Caco-2 (cell line): ENCODE results near the gene RAMACL. TPM values are rescaled to one million over a fixed set of nuclear protein-coding genes. Genes with fewer than 3 reads are reported as not detected.

Source experiments
- BruUV-seq: library from RNA; stranded (reverse); fragments of 400-500 nt; replicated peaks from 2 replicates; lab custom pipeline; 2021; lab: Mats Ljungman, UMichigan
- CTCF ChIA-PET: fragments of 300-600 bp; sonication (Branson Sonifier 250); formaldehyde crosslinking; loops from one replicate; lab custom pipeline; 2022; ENCODE audit warnings: antibody characterized with exemption; lab: Charles Lee
- POLR2A ChIA-PET: fragments of 300-600 bp; sonication (Branson Sonifier 250); formaldehyde crosslinking; loops from one replicate; lab custom pipeline; 2022; ENCODE audit warnings: antibody characterized with exemption; lab: Charles Lee
- DNase-seq, 2 experiments: peaks; one replicate each; pipeline versions ENCODE4 v3.0.0 to v3.0.0-alpha.2; 2020 to 2022
- H3K27me3 ChIP-seq: replicated peaks from 2 replicates; pipeline ENCODE4 v1.6.0; 2011; ENCODE audit warnings: low read length; ENCODE audit not compliant: control insufficient read depth, insufficient read depth
- H3K36me3 ChIP-seq: 2 replicates; pipeline ENCODE4 v1.5.1; 2011; ENCODE audit warnings: low read length; ENCODE audit not compliant: control insufficient read depth, insufficient read depth
- H3K4me1 ChIP-seq: fragments of 250-450 bp; sonication (Bioruptor Pico); 2 replicates; pipeline ENCODE4 v1.5.1; 2020; ENCODE audit warnings: mild to moderate bottlenecking
- H3K4me3 ChIP-seq: 2 replicates; pipeline ENCODE4 v1.5.1; 2011; ENCODE audit warnings: low read depth, mild to moderate bottlenecking, control low read depth, low read length
- H3K9me3 ChIP-seq: fragments of 250-450 bp; sonication (Bioruptor Pico); 2 replicates; pipeline ENCODE4 v1.5.1; 2020; ENCODE audit warnings: mild to moderate bottlenecking, moderate library complexity
- H3K27ac Mint-ChIP-seq: one replicate; pipeline ENCODE4 v1.8.0; 2022; ENCODE audit warnings: mixed read lengths; ENCODE audit not compliant: unreplicated experiment
- H3K27me3 Mint-ChIP-seq: one replicate; pipeline ENCODE4 v1.8.0; 2022; ENCODE audit warnings: mixed read lengths; ENCODE audit not compliant: insufficient read depth, unreplicated experiment
- H3K36me3 Mint-ChIP-seq: one replicate; pipeline ENCODE4 v1.8.0; 2022; ENCODE audit warnings: mild to moderate bottlenecking, mixed read lengths; ENCODE audit not compliant: insufficient read depth, unreplicated experiment
- H3K4me1 Mint-ChIP-seq: one replicate; pipeline ENCODE4 v1.8.0; 2022; ENCODE audit warnings: low read depth, mixed read lengths; ENCODE audit not compliant: unreplicated experiment
- H3K4me3 Mint-ChIP-seq: one replicate; pipeline ENCODE4 v1.8.0; 2022; ENCODE audit warnings: mild to moderate bottlenecking, moderate library complexity, mixed read lengths; ENCODE audit not compliant: unreplicated experiment
- H3K9me3 Mint-ChIP-seq: one replicate; pipeline ENCODE4 v1.8.0; 2022; ENCODE audit warnings: mixed read lengths; ENCODE audit not compliant: unreplicated experiment
- CTCF ChIP-seq, 2 experiments: fragments of 200-600 bp in 1 of 2; IDR thresholded peaks; 1 replicate in 1 of 2; 2 replicates in 1 of 2; pipeline versions ENCODE4 v1.5.1 to v1.8.0; 2011 to 2022; ENCODE audit warnings: antibody characterized with exemption in 1 of 2, control low read depth in 1 of 2, inconsistent platforms in 1 of 2, low read depth in 1 of 2, low read length in 1 of 2, mild to moderate bottlenecking in 1 of 2, moderate library complexity in 1 of 2; ENCODE audit not compliant: insufficient read depth in 1 of 2, severe bottlenecking in 1 of 2, unreplicated experiment in 1 of 2
- intact Hi-C: fragments of 100-400 bp; cut with micrococcal nuclease; formaldehyde crosslinking; loops from one replicate; pipeline ENCODE4 v1.10.0; 2022; ENCODE audit not compliant: unreplicated experiment
- total RNA-seq: library from RNA; stranded (reverse); gene quantifications from 2 replicates; pipeline ENCODE4 v1.2.3, GENCODE V29; 2022

The RAMACL gene
- total RNA-seq, 1 experiment from 2014 or later, result 0.20 TPM

GRCh38 chr6:166633732-166634535 lies 47.5 kb upstream of the RAMACL start:
- 0 out of 2 replicates have a peak, but pooled peaks cover 2% of the 10 kb centered on the region for H3K4me1 ChIP-seq
- intact Hi-C loops, result no loop called here
- H3K4me3 Mint-ChIP-seq, result no peak overlapping the region
- peaks cover 7% of the 10 kb centered on the region for H3K36me3 Mint-ChIP-seq
- H3K4me3 ChIP-seq, result no peak overlapping the region
- no peak for TF ChIP-seq CTCF (IDR thresholded peaks at IDR 0.05; ENCODE audit: insufficient read depth in 1 of 2, low read depth in 1 of 2, low read length in 1 of 2, severe bottlenecking in 1 of 2, unreplicated experiment in 1 of 2)
- no peaks in the 10 kb centered on the region for H3K4me1 Mint-ChIP-seq
- no peaks in the 10 kb centered on the region for H3K36me3 ChIP-seq
- no TSS peak for BruUV-seq
- peaks cover 8% of the 10 kb centered on the region for H3K9me3 Mint-ChIP-seq
- no peak overlapping the region for H3K27ac Mint-ChIP-seq
- DNase-seq, result no peak
- CTCF ChIA-PET, result no interaction called here
- peaks cover 5% of the 10 kb centered on the region for H3K27me3 ChIP-seq
- POLR2A ChIA-PET, result no interaction called here
- no peaks in the 10 kb centered on the region for H3K9me3 ChIP-seq
- peaks cover 40% of the 10 kb centered on the region for H3K27me3 Mint-ChIP-seq

DNA sequence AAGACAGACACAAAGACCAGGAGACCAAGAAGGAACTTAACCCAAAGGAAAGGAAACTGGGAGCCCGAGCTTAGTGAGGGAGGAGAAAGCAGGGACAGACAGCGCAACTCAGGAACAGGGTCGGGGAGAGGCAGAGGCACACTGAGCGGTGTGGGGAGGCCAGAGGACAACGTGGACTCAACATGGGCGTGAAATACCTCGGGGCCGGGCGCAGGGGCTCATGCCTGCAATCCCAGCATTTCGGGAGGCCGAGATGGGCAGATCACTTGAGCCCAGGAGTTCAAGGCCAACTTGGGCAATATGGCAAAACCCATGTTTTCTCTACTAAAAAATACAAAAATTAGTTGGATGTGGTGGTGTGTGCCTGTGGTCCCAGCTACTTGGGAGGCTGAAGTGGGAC lies 46.3 kb upstream of the RAMACL start:
- Mint-ChIP-seq H3K4me1 (no peaks in the 10 kb centered on the region), H3K27ac (no peak overlapping the region), H3K9me3 (peaks cover 8% of the 10 kb centered on the region), H3K27me3 (peaks cover 35% of the 10 kb centered on the region), H3K36me3 (peaks cover 13% of the 10 kb centered on the region), H3K4me3 (no peak overlapping the region)
- H3K4me3 ChIP-seq, result no peak overlapping the region
- TF ChIP-seq CTCF (IDR thresholded peaks at IDR 0.05; ENCODE audit: insufficient read depth in 1 of 2, low read depth in 1 of 2, low read length in 1 of 2, severe bottlenecking in 1 of 2, unreplicated experiment in 1 of 2), result no peak
- peaks cover 9% of the 10 kb centered on the region; the same call in 1 of the 2 replicates for H3K4me1 ChIP-seq
- ChIA-PET CTCF (no interaction called here), POLR2A (no interaction called here)
- no peak for DNase-seq
- no peaks in the 10 kb centered on the region for H3K9me3 ChIP-seq
- H3K36me3 ChIP-seq, result no peaks in the 10 kb centered on the region
- intact Hi-C loops, result no loop called here
- H3K27me3 ChIP-seq, result peaks cover 5% of the 10 kb centered on the region
- no TSS peak for BruUV-seq

GRCh38 chr6:166630462-166630861 lies 44.0 kb upstream of the RAMACL start:
- Histone ChIP-seq H3K9me3 (no peaks in the 10 kb centered on the region), H3K36me3 (no peaks in the 10 kb centered on the region), H3K4me1 (peaks cover 14% of the 10 kb centered on the region), H3K4me3 (no peak overlapping the region), H3K27me3 (peaks cover 7% of the 10 kb centered on the region)
- Mint-ChIP-seq H3K36me3 (peaks cover 21% of the 10 kb centered on the region), H3K9me3 (peaks cover 8% of the 10 kb centered on the region), H3K27ac (no peak overlapping the region), H3K4me3 (no peak overlapping the region), H3K4me1 (no peaks in the 10 kb centered on the region), H3K27me3 (peaks cover 28% of the 10 kb centered on the region)
- DNase-seq, result no peak
- CTCF ChIA-PET, result no interaction called here
- POLR2A ChIA-PET, result no interaction called here
- BruUV-seq, result no TSS peak
- intact Hi-C loops, result no loop called here
- TF ChIP-seq CTCF (IDR thresholded peaks at IDR 0.05; ENCODE audit: insufficient read depth in 1 of 2, low read depth in 1 of 2, low read length in 1 of 2, severe bottlenecking in 1 of 2, unreplicated experiment in 1 of 2), result no peak
